Measurements from ENCODE around the gene ABCB8.

DNA sequence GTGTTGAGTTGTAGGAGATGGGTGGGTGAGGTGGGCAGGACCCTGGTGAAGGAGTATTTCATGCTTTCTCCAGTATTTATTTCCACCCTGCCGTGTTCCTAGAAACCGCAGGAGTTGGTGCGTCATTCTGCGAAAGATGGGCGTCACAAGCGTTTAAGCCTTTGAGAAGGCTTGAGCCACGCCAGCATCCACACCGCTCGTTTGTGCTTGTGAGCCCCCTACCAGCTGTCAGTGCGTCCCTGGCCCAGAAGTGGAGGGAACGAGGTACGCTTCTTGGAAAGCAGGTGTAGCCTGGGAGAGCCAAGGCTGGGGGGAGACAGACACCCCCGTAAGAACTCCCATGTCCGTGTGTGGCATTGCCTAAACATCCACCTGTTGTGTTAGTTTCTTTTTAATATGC, 63.7 kb downstream of the ABCB8 start:
- TF ChIP-seq, protein P1, sequence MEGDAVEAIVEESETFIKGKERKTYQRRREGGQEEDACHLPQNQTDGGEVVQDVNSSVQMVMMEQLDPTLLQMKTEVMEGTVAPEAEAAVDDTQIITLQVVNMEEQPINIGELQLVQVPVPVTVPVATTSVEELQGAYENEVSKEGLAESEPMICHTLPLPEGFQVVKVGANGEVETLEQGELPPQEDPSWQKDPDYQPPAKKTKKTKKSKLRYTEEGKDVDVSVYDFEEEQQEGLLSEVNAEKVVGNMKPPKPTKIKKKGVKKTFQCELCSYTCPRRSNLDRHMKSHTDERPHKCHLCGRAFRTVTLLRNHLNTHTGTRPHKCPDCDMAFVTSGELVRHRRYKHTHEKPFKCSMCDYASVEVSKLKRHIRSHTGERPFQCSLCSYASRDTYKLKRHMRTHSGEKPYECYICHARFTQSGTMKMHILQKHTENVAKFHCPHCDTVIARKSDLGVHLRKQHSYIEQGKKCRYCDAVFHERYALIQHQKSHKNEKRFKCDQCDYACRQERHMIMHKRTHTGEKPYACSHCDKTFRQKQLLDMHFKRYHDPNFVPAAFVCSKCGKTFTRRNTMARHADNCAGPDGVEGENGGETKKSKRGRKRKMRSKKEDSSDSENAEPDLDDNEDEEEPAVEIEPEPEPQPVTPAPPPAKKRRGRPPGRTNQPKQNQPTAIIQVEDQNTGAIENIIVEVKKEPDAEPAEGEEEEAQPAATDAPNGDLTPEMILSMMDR (IDR thresholded peaks at IDR 0.05): no peak
- no peak for TF ChIP-seq EP300 (IDR thresholded peaks at IDR 0.05)
- no peak for TF ChIP-seq POLR2A (IDR thresholded peaks at IDR 0.05)
